Liver (tissue), 9 donors: ENCODE results near the gene SETX. TPM values are rescaled to one million over a fixed set of nuclear protein-coding genes. Genes with fewer than 3 reads are reported as not detected.

ENCODE experiments used
- DNase-seq: peaks from one replicate; pipeline ENCODE4 v3.0.0-alpha.2; 2017; ENCODE audit warnings: low spot score
- H3K27ac ChIP-seq, 2 donors: one replicate each; pipeline ENCODE4 v1.7.0; 2013; ENCODE audit warnings: inconsistent platforms in 2 of 2, low read length in 2 of 2, control low read depth in 1 of 2, low read depth in 1 of 2, mild to moderate bottlenecking in 1 of 2
- H3K27me3 ChIP-seq, 4 donors: one replicate each; pipeline versions ENCODE4 v1.6.1 to v1.7.0; 2013; ENCODE audit warnings: low read length in 3 of 4, inconsistent platforms in 1 of 4, mild to moderate bottlenecking in 1 of 4, moderate library complexity in 1 of 4; ENCODE audit not compliant: control insufficient read depth in 4 of 4, insufficient read depth in 4 of 4
- H3K36me3 ChIP-seq, 4 donors: one replicate each; pipeline versions ENCODE4 v1.6.1 to v1.7.0; 2013; ENCODE audit warnings: low read length in 3 of 4, mild to moderate bottlenecking in 3 of 4, low read depth in 1 of 4, moderate library complexity in 1 of 4; ENCODE audit not compliant: control insufficient read depth in 4 of 4, insufficient read depth in 3 of 4
- H3K4me1 ChIP-seq, 4 donors: one replicate each; pipeline versions ENCODE4 v1.6.1 to v1.7.0; 2013; ENCODE audit warnings: low read length in 3 of 4, mild to moderate bottlenecking in 3 of 4, moderate library complexity in 1 of 4; ENCODE audit not compliant: control insufficient read depth in 4 of 4, insufficient read depth in 4 of 4
- H3K4me3 ChIP-seq, 3 donors: one replicate each; pipeline versions ENCODE4 v1.6.1 to v1.7.0; 2013; ENCODE audit warnings: low read length in 3 of 3, control low read depth in 1 of 3, low read depth in 1 of 3, mild to moderate bottlenecking in 1 of 3
- H3K9ac ChIP-seq, 2 donors: one replicate each; pipeline ENCODE4 v1.7.0; 2013; ENCODE audit warnings: low read length in 2 of 2, mild to moderate bottlenecking in 2 of 2, moderate library complexity in 2 of 2, control low read depth in 1 of 2, low read depth in 1 of 2
- H3K9me3 ChIP-seq, 4 donors: one replicate each; pipeline versions ENCODE4 v1.6.1 to v1.7.0; 2013; ENCODE audit warnings: low read length in 3 of 4; ENCODE audit not compliant: control insufficient read depth in 4 of 4
- CTCF ChIP-seq: fragments of 150-350 bp; IDR thresholded peaks from 2 replicates; pipeline ENCODE4 v1.5.1; 2017; ENCODE audit warnings: improper control_type of control experiment, low read depth, low read length; ENCODE audit not compliant: missing input control
- EGR1 ChIP-seq, 2 donors: IDR thresholded peaks; 2 replicates each; pipeline ENCODE4 v1.6.1; 2016 to 2018; ENCODE audit warnings: antibody characterized with exemption in 2 of 2, low read depth in 2 of 2
- FOXA1 ChIP-seq: IDR thresholded peaks from 2 replicates; pipeline ENCODE4 v1.6.1; 2016; ENCODE audit warnings: antibody characterized with exemption
- FOXA2 ChIP-seq: IDR thresholded peaks from 2 replicates; pipeline ENCODE4 v1.6.1; 2016; ENCODE audit warnings: antibody characterized with exemption
- GABPA ChIP-seq, 2 donors: IDR thresholded peaks in 1 of 2; conservative IDR thresholded peaks in 1 of 2; 2 replicates each; pipeline ENCODE4 v1.6.1; 2016; ENCODE audit warnings: antibody characterized with exemption in 2 of 2, mild to moderate bottlenecking in 1 of 2, moderate library complexity in 1 of 2
- HNF4A ChIP-seq, 2 donors: conservative IDR thresholded peaks; 2 replicates each; pipeline ENCODE4 v1.6.1; 2016; ENCODE audit warnings: antibody characterized with exemption in 2 of 2, mild to moderate bottlenecking in 2 of 2
- HNF4G ChIP-seq: IDR thresholded peaks from 2 replicates; pipeline ENCODE4 v1.6.1; 2016; ENCODE audit warnings: antibody characterized with exemption
- MAX ChIP-seq: IDR thresholded peaks from 2 replicates; pipeline ENCODE4 v1.6.1; 2016; ENCODE audit warnings: antibody characterized with exemption
- NR2F2 ChIP-seq: IDR thresholded peaks from 2 replicates; pipeline ENCODE4 v1.6.1; 2016; ENCODE audit warnings: antibody characterized with exemption
- RAD21 ChIP-seq, 2 donors: IDR thresholded peaks; 2 replicates each; pipeline ENCODE4 v1.6.1; 2016; ENCODE audit warnings: antibody characterized with exemption in 2 of 2, mild to moderate bottlenecking in 2 of 2
- REST ChIP-seq: IDR thresholded peaks from 2 replicates; pipeline ENCODE4 v1.6.1; 2016; ENCODE audit warnings: antibody characterized with exemption, mild to moderate bottlenecking
- RXRA ChIP-seq, 2 donors: IDR thresholded peaks; 2 replicates each; pipeline ENCODE4 v1.6.1; 2017 to 2018; ENCODE audit warnings: antibody characterized with exemption in 2 of 2, mild to moderate bottlenecking in 1 of 2
- SP1 ChIP-seq: IDR thresholded peaks from 2 replicates; pipeline ENCODE4 v1.6.1; 2018; ENCODE audit warnings: antibody characterized with exemption, mild to moderate bottlenecking
- TAF1 ChIP-seq: conservative IDR thresholded peaks from 2 replicates; pipeline ENCODE4 v1.6.1; 2016; ENCODE audit warnings: antibody characterized with exemption, mild to moderate bottlenecking
- YY1 ChIP-seq: IDR thresholded peaks from 2 replicates; pipeline ENCODE4 v1.6.1; 2016; ENCODE audit warnings: antibody characterized with exemption, mild to moderate bottlenecking
- ZBTB33 ChIP-seq: IDR thresholded peaks from 2 replicates; pipeline ENCODE4 v1.6.1; 2016; ENCODE audit warnings: antibody characterized with exemption
- WGBS: extraction: QIAGEN DNeasy Blood & Tissue Kit; methylation state at CpG from one replicate; pipeline ENCODE4 v1.1.7; 2013; 5-methylcytosine and 5-hydroxymethylcytosine counted together
- polyA plus RNA-seq, 2 donors: library from polyadenylated mRNA; stranded (reverse) in 1 of 2; unstranded in 1 of 2; fragments of 200-250 nt in 1 of 2; fragments of >200 nt in 1 of 2; fragmentation: Nextera tagmentation in 1 of 2; extraction: Ambion mirVana in 1 of 2; gene quantifications; one replicate each; pipeline versions ENCODE4 v1.2.1 to v1.2.3, GENCODE V29; 2013 to 2015
- total RNA-seq, 2 donors: library from RNA; depleted of rRNA; stranded (reverse); fragments of >200 nt; gene quantifications; one replicate each; pipeline ENCODE4 v1.2.3, GENCODE V29; 2014
- donor health status: healthy.
- donor health status: healthy.
- donor health status: healthy.
- donor health status: healthy.
- donor health status: healthy.

The SETX gene
- total and polyA plus RNA-seq, 4 donors: 8.6 to 60.2 (median 19.6) TPM

GRCh38 chr9:132267660-132268059 is 87.1 kb downstream of the SETX start:
- no peak overlapping the region for H3K4me3 ChIP-seq
- no peak overlapping the region for H3K27ac ChIP-seq
- no peaks in the 10 kb centered on the region for H3K9me3 ChIP-seq
- H3K36me3 ChIP-seq: peaks cover 18 to 74% (median 50%) of the 10 kb centered on the region in 4 donors
- no peak for DNase-seq
- H3K9ac ChIP-seq: no peak overlapping the region
- no peaks in the 10 kb centered on the region for H3K4me1 ChIP-seq
- no peaks in the 10 kb centered on the region for H3K27me3 ChIP-seq
- WGBS: 92% methylated on average over 3 of the region's 3 CpGs
- TF ChIP-seq HNF4G (no peak), HNF4A (conservative IDR thresholded peaks at IDR 0.05) (no peak), CTCF (no peak), EGR1 (IDR thresholded peaks at IDR 0.05; ENCODE audit: low read depth in 2 of 2) (no peak)

- Histone ChIP-seq H3K27me3 (no peaks in the 10 kb centered on the region), H3K36me3 (peaks cover 20 to 74% (median 52%) of the 10 kb centered on the region in 4 donors), H3K9me3 (no peaks in the 10 kb centered on the region), H3K27ac (no peak overlapping the region), H3K9ac (no peak overlapping the region), H3K4me3 (no peak overlapping the region), H3K4me1 (no peaks in the 10 kb centered on the region)
- TF ChIP-seq RXRA (IDR thresholded peaks at IDR 0.05) (no peak), TAF1 (no peak), CTCF (no peak), HNF4A (conservative IDR thresholded peaks at IDR 0.05) (no peak), NR2F2 (no peak), YY1 (no peak), GABPA (IDR thresholded peaks at IDR 0.05 in 1 of 2, conservative IDR thresholded peaks at IDR 0.05 in 1 of 2) (no peak), SP1 (no peak), HNF4G (no peak), ZBTB33 (no peak), FOXA2 (no peak), FOXA1 (no peak), REST (no peak), MAX (no peak), RAD21 (IDR thresholded peaks at IDR 0.05) (no peak)
- 80% methylated on average over 3 of the region's 3 CpGs for WGBS
- DNase-seq: no peak
Observed at GRCh38 chr9:132266017-132266416, 88.8 kb downstream of the SETX start.
